GM21447 (cell line): ENCODE measurements around the gene IGFALS.

Source experiments
- ATAC-seq: cut with Tn5 transposase; IDR thresholded peaks from one replicate; pipeline ENCODE4 v1.9.1; 2021; ENCODE audit not compliant: unreplicated experiment

Gene IGFALS

DNA sequence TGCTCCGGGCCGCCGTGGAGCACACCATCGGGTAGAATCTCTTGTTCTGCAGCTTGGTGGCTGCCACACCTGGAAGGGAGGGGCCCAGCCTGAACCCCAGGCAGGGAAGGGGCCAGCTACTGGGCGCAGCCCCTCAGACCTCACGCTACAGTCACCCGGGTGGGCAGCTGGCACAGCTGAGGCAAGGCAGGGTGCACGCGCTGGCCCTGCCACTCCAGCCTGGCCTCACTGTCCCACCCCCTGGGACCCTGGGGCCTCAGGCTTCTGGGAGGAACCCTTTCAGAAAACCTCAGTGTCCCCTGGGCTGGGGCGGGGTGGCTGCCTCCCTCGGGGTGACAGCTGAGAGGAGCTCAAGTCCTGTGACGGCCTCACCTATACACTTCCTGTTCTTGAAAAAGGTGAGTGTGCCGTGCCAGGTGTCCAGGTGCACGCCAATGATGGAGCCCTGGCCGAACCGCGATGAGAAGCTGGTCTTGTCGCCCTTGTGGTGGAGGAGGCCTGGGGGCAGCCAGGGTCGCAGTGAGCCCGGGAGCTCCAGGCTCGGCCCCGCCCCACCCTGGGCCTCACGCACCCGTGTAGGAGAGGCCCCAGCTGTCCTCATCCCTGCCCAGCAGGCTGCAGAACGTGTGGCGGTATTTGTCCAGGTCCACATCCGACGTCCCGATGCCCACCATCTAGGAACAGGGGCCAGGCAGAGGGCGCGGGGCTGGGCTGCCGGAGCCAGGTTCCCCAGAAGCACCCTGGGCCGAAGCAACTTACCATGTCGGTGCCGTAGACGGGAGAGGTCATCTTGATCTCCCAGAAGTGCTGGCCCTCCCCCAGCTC lies 15.9 kb downstream of the IGFALS start:
- no peak for ATAC-seq

DNA sequence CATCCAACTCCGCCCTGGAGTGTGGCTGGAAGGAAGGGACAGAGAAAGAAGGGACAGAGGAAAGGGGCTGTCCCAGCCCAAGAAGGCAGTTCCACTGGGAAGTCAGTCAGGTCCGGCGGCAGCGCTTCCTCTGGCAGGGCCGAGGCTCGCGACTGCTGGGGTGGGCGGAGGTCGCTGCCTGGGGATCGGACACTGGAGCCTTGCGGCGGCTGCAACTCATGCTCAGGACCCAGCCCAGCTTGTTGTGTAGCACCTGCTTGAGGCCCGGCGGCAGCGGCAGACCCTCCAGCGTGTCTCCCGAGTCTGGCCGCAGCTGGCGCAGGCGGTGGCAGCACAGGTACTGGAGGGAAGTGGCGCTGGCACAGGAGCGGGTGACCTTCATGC lies 16.5 kb downstream of the IGFALS start:
- no peak for ATAC-seq

DNA sequence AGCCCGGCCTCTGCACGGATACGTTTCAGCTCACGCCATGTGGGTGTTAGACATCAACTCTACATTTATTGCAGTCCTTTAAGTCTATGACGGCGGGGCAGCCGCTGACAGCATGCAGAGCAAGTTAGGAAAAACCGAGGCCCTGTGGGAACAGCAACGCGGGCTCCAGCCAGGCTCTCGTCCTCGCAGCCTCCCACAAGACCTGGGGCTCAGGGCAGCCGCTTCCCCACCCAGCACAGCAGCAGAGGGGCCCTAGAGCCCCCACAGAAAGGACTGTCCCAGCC lies 16.9 kb downstream of the IGFALS start:
- ATAC-seq, result no peak

GRCh38 chr16:1775846-1776671 lies 17.4 kb downstream of the IGFALS start:
- no peak for ATAC-seq

GRCh38 chr16:1775006-1775845 lies 18.3 kb downstream of the IGFALS start:
- ATAC-seq, result no peak

DNA sequence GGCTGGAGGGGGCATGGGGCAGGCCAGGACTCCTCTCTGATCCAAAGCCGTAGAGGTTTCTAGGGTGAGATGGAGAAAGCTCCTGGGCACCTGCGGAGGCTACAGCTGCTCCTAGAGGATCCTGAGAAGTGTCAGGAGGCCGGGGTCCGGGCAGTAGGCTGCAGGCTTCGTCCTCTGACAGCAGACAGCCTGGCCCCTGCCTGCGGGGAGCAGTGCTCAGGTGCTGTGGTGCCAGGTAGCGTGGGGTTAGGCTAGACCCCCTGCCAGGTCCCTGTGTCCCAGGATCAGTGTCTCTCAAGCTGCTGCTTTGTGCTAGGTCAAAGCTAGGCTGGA lies 19.1 kb downstream of the IGFALS start:
- no peak for ATAC-seq

DNA sequence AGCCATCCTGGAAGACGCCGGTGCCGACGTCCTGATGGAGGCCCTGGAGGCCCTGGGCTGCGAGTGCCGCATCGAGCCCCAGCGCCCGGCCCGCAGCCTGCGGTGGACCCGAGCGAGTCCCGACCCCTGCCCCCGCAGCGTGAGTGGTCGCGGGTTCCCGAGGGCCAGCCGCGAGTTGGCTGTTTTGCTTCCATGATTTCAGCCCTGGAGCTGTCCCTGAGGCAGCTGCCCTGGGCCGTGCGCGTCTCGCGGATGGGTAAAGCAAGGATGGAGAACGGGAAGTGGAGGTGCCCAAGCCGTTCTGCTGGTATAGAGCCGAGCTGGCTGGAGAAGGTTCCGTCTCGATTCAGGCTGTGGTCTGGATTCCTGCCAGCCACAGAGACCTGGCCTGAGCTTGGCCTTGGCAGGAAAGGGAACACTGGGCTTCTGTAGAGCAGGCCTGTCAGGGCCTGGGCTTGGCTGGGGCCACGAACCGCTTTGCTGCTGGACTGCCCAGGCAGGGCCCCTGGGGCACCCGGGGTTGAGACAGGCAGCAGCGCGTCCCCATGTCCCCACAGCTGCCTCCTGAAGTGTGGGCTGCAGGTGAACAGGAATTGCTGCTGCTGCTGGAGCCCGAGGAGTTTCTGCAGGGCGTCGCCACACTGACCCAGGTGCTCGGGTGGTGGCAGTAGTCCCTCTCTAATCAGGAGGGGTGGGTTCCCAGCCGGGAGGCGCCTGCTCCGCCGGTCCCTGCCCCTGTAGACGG lies 19.6 kb downstream of the IGFALS start:
- ATAC-seq, result no peak

- peak; percentile 33 for ATAC-seq
Measured at GRCh38 chr16:1772908-1773702, 20.4 kb downstream of the IGFALS start, which contains the start of gene MRPS34. Gene MRPS34, minus strand, starts transcription at chr16:1773134. Its CDS starts 15 bp downstream, at chr16:1773119.

- ATAC-seq, result no peak
Measured at GRCh38 chr16:1772362-1772907, 21.1 kb downstream of the IGFALS start, which contains the start of gene EME2. Gene EME2, plus strand, starts transcription at chr16:1772810. Its CDS starts 418 bp downstream, at chr16:1773228.

- no peak for ATAC-seq
Measured at GRCh38 chr16:1771864-1772361, 21.6 kb downstream of the IGFALS start.

DNA sequence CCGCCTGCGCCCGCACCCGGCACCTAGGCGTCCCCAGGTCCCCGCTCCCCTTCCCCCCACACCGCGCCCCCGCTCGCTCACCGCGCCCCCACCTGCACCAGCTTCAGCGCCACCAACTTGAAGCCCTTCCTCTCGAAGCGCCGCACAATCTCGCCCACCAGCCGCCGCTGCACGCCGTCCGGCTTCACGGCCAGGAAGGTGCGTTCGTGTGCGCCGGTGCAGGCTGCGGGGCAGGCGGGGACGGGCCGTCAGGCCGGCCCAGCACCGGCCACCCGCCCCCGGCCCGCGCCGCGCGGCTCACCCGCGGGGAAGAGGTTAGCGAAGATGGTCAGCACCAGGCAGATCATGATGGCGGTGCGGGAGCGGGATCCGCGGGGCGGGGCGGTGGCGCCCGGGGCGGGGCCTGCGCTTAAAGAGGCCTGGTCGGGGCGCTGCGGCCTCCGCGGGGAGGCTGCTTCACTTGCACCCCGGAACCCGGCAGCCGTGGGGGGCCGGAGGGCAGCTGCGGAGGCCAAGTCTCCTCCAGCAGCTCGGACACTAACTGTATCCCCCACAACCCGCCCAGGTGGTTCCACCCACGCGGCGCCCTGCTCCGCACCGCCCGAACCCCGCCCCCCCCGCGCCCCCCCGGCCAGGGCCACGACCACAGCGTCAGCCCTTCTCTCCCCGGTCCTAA lies 22.2 kb downstream of the IGFALS start, which contains the start of gene NME3:
Gene NME3, minus strand, starts transcription at position 356 of the 676 bp plus-strand sequence. Its CDS starts 9 bp downstream, at position 347.
- ATAC-seq, result no peak

- ATAC-seq, result no peak
Measured at GRCh38 chr16:1770328-1771187, 22.9 kb downstream of the IGFALS start.

GRCh38 chr16:1769402-1770300 lies 23.9 kb downstream of the IGFALS start:
- ATAC-seq, result no peak

DNA sequence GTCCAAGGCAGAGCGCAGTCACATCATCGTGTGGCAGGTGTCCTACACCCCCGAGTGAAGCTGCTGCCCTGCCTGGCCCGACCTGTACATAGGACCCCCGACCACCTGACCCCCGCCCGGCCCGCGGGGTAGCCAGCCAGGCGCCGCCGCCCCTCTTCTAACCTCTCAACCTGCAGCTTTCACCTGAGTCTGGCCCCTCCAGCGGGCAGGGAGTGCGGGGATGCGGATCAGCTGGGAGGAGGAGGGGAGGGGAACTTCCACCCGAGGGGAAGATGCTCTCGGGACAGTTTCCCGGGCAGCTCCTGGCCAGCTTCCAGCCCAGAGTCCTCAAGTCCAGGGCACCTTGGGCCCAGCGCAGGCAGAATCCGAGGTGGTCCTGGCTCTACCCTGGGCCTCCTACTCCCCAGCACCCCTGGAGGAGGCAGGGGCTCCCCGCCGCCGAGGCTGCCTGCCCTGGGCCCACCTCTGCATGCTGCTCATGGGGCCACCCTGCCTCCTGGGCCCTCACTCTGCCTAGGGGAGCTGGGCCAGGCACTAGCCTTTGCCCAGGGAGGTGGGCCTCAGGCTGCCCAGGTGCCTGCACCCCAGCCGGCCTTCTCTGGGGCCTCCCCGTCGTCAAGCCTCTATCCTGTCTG lies 24.6 kb downstream of the IGFALS start:
- no peak for ATAC-seq

- no peak for ATAC-seq
Measured at GRCh38 chr16:1768061-1768766, 25.3 kb downstream of the IGFALS start.
